Erythroblast (primary cell): Measurements from ENCODE around the gene RHOXF1.
"Not testable (repeated sequence)": the region's sequence is repeated elsewhere in the genome, so short reads cannot be mapped to it uniquely, and the experiment has no call there.

Experiments
- GATA1 ChIP-seq: IDR thresholded peaks from 2 replicates; pipeline ENCODE4 v1.6.1; 2011; ENCODE audit warnings: low read depth, mild to moderate bottlenecking, control low read depth, low read length, moderate library complexity
- POLR2A ChIP-seq: IDR thresholded peaks from 2 replicates; pipeline ENCODE4 v1.6.1; 2011; ENCODE audit warnings: mild to moderate bottlenecking, low read length

DNA sequence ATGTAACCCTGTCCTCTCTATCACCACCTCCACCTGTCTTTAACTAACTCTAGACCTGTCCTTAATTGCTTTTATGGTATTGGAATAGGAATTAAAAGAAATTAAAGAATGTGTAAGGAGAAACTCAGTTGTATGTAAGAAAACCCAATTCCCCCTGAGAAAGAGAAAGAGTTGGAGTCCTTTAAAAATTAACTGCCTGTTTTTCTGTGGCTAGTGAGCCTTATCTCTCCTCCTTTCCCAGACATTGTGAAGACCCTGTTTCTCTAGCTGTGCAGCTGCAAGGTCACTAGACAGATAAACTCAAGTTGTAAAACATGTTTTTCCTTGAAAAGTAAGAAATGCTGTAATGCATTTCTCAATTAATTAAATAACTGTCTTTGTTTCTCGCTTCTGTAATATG is 30.6 kb upstream of the RHOXF1 start:
- TF ChIP-seq POLR2A, GATA1: not testable (repeated sequence)
